ENCODE measurements around the gene ARL15.

The ARL15 gene

GRCh38 chr5:54304040-54304439 is 6.3 kb downstream of the ARL15 start:
- Histone ChIP-seq H3K9me3 (ENCODE audit: control insufficient read depth, low read length) (no peaks in the 10 kb centered on the region), H3K27me3 (ENCODE audit: control insufficient read depth, insufficient read depth, low read length) (no peaks in the 10 kb centered on the region), H3K4me2 (ENCODE audit: low read length) (no peak overlapping the region), H3K9ac (no peak overlapping the region), H3K27ac (no peak overlapping the region), H3K36me3 (ENCODE audit: control insufficient read depth, insufficient read depth, low read length) (no peaks in the 10 kb centered on the region), H3K79me2 (peaks cover 7% of the 10 kb centered on the region), H2AFZ (no peak overlapping the region), H3K4me3 (ENCODE audit: low read depth, low read length) (no peak overlapping the region), H3K4me1 (peaks cover 5% of the 10 kb centered on the region)
- no peak for TF ChIP-seq CTCF (IDR thresholded peaks at IDR 0.05)

- no peaks in the 10 kb centered on the region for H3K36me3 ChIP-seq (ENCODE audit: control insufficient read depth, insufficient read depth, low read length)
- no peak overlapping the region for H2AFZ ChIP-seq
- no peak overlapping the region for H3K27ac ChIP-seq
- no peak overlapping the region for H3K4me3 ChIP-seq (ENCODE audit: low read depth, low read length)
- TF ChIP-seq CTCF (IDR thresholded peaks at IDR 0.05): no peak
- H3K4me1 ChIP-seq: peaks cover 5% of the 10 kb centered on the region
- H3K27me3 ChIP-seq (ENCODE audit: control insufficient read depth, insufficient read depth, low read length): no peaks in the 10 kb centered on the region
- peaks cover 7% of the 10 kb centered on the region for H3K79me2 ChIP-seq
- no peak overlapping the region for H3K4me2 ChIP-seq (ENCODE audit: low read length)
- H3K9ac ChIP-seq: no peak overlapping the region
- no peaks in the 10 kb centered on the region for H3K9me3 ChIP-seq (ENCODE audit: control insufficient read depth, low read length)
Measured at GRCh38 chr5:54302267-54302687, 8.1 kb downstream of the ARL15 start.

DNA sequence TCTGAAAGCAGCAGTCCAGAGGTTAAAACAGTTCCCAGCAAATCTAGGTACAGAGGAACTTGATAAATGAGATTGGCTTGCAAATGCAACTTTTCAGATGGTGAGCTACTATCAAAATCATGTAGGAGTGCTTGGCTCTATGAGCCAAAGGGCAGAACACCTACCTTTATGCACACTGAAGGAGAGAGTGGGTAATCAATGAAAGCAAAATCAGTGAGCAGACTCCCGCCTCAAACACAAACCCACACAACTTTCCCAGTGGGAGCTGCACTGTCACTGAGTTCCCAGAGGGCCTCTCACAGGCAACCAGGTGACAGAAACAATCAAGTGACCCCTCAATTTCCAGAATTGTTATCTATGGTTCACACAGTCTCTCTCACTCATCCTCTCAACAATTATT is 8.5 kb downstream of the ARL15 start:
- H3K27me3 ChIP-seq (ENCODE audit: control insufficient read depth, insufficient read depth, low read length): no peaks in the 10 kb centered on the region
- H2AFZ ChIP-seq: no peak overlapping the region
- no peak overlapping the region for H3K4me2 ChIP-seq (ENCODE audit: low read length)
- H3K79me2 ChIP-seq: peaks cover 7% of the 10 kb centered on the region
- no peaks in the 10 kb centered on the region for H3K36me3 ChIP-seq (ENCODE audit: control insufficient read depth, insufficient read depth, low read length)
- H3K4me3 ChIP-seq (ENCODE audit: low read depth, low read length): no peak overlapping the region
- H3K27ac ChIP-seq: no peak overlapping the region
- no peak overlapping the region for H3K9ac ChIP-seq
- H3K9me3 ChIP-seq (ENCODE audit: control insufficient read depth, low read length): no peaks in the 10 kb centered on the region
- peaks cover 5% of the 10 kb centered on the region for H3K4me1 ChIP-seq
- no peak for TF ChIP-seq CTCF (IDR thresholded peaks at IDR 0.05)

GRCh38 chr5:54301220-54301619 is 9.2 kb downstream of the ARL15 start:
- Histone ChIP-seq H3K27me3 (ENCODE audit: control insufficient read depth, insufficient read depth, low read length) (no peaks in the 10 kb centered on the region), H3K4me1 (no peaks in the 10 kb centered on the region), H3K4me3 (ENCODE audit: low read depth, low read length) (no peak overlapping the region), H3K27ac (no peak overlapping the region), H3K36me3 (ENCODE audit: control insufficient read depth, insufficient read depth, low read length) (no peaks in the 10 kb centered on the region), H3K79me2 (peaks cover 7% of the 10 kb centered on the region), H3K9ac (no peak overlapping the region), H3K9me3 (ENCODE audit: control insufficient read depth, low read length) (no peaks in the 10 kb centered on the region), H3K4me2 (ENCODE audit: low read length) (no peak overlapping the region), H2AFZ (no peak overlapping the region)
- no peak for TF ChIP-seq CTCF (IDR thresholded peaks at IDR 0.05)

- Histone ChIP-seq H3K9me3 (ENCODE audit: control insufficient read depth, low read length) (no peaks in the 10 kb centered on the region), H3K27ac (no peak overlapping the region), H3K27me3 (ENCODE audit: control insufficient read depth, insufficient read depth, low read length) (no peaks in the 10 kb centered on the region), H3K4me1 (no peaks in the 10 kb centered on the region), H3K36me3 (ENCODE audit: control insufficient read depth, insufficient read depth, low read length) (no peaks in the 10 kb centered on the region), H3K9ac (no peak overlapping the region), H3K4me2 (ENCODE audit: low read length) (no peak overlapping the region), H3K79me2 (peaks cover 7% of the 10 kb centered on the region), H2AFZ (no peak overlapping the region), H3K4me3 (ENCODE audit: low read depth, low read length) (no peak overlapping the region)
- no peak for TF ChIP-seq CTCF (IDR thresholded peaks at IDR 0.05)
Measured at GRCh38 chr5:54298947-54299346, 11.4 kb downstream of the ARL15 start.

Data from parathyroid adenoma (tissue), 2 donors.